Measurements from ENCODE around the gene MAGI1.

The MAGI1 gene

GRCh38 chr3:65807225-65807624 lies 231.5 kb downstream of the MAGI1 start:
- no peaks in the 10 kb centered on the region for H3K79me2 ChIP-seq (ENCODE audit: insufficient read depth, low read length)
- no peaks in the 10 kb centered on the region for H3K27me3 ChIP-seq (ENCODE audit: low read length)
- H3K27ac ChIP-seq (ENCODE audit: low read depth, low read length), result no peak overlapping the region
- H4K20me1 ChIP-seq (ENCODE audit: low read depth, low read length), result no peaks in the 10 kb centered on the region
- no peaks in the 10 kb centered on the region for H3K36me3 ChIP-seq (ENCODE audit: low read length)
- no peaks in the 10 kb centered on the region for H3K9me3 ChIP-seq (ENCODE audit: insufficient read depth, low read length)
- no peaks in the 10 kb centered on the region for H3F3A ChIP-seq (ENCODE audit: insufficient read depth)
- no peaks in the 10 kb centered on the region for H3K9me2 ChIP-seq (replicated peaks; ENCODE audit: insufficient read depth, low read length)
- H2AFZ ChIP-seq (ENCODE audit: low read depth, low read length, severe bottlenecking), result no peak overlapping the region
- H3K9ac ChIP-seq (ENCODE audit: low read length), result no peak overlapping the region
- H3K4me2 ChIP-seq (ENCODE audit: low read depth, low read length, poor library complexity, severe bottlenecking), result no peak overlapping the region
- no peak overlapping the region for H3K4me3 ChIP-seq (ENCODE audit: insufficient read depth, low read length, poor library complexity, severe bottlenecking)
- no peak for TF ChIP-seq EZH2phosphoT487 (conservative IDR thresholded peaks at IDR 0.05; ENCODE audit: low read length)
- no peak for TF ChIP-seq CTCF (IDR thresholded peaks at IDR 0.05; ENCODE audit: insufficient read depth, low read length, poor library complexity, severe bottlenecking)

DNA sequence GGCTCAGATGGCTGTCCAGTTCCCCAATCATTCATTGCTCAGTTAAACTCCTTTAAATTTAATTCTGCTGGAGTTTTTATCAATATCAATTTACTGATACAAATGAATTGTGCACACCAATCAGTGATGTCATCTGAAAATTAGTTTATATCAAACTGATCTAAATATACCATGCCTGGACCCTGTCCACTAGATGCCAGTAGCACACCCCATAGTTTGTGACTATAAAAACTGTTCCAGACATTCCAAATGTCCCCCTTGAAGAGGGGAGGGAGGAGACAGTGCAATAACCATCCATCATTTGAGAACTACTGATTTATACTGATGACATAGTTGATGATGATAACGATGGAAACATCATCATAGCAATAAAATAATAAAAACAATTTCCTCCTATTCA lies 232.1 kb downstream of the MAGI1 start:
- no peaks in the 10 kb centered on the region for H3K36me3 ChIP-seq (ENCODE audit: low read length)
- H4K20me1 ChIP-seq (ENCODE audit: low read depth, low read length), result no peaks in the 10 kb centered on the region
- no peaks in the 10 kb centered on the region for H3F3A ChIP-seq (ENCODE audit: insufficient read depth)
- no peak overlapping the region for H3K9ac ChIP-seq (ENCODE audit: low read length)
- no peak overlapping the region for H3K4me2 ChIP-seq (ENCODE audit: low read depth, low read length, poor library complexity, severe bottlenecking)
- H2AFZ ChIP-seq (ENCODE audit: low read depth, low read length, severe bottlenecking), result no peak overlapping the region
- H3K9me3 ChIP-seq (ENCODE audit: insufficient read depth, low read length), result no peaks in the 10 kb centered on the region
- no peaks in the 10 kb centered on the region for H3K79me2 ChIP-seq (ENCODE audit: insufficient read depth, low read length)
- no peaks in the 10 kb centered on the region for H3K27me3 ChIP-seq (ENCODE audit: low read length)
- no peak overlapping the region for H3K27ac ChIP-seq (ENCODE audit: low read depth, low read length)
- no peaks in the 10 kb centered on the region for H3K9me2 ChIP-seq (replicated peaks; ENCODE audit: insufficient read depth, low read length)
- TF ChIP-seq EZH2phosphoT487 (conservative IDR thresholded peaks at IDR 0.05; ENCODE audit: low read length) (no peak), CTCF (IDR thresholded peaks at IDR 0.05; ENCODE audit: insufficient read depth, low read length, poor library complexity, severe bottlenecking) (no peak)
- H3K4me3 ChIP-seq (ENCODE audit: insufficient read depth, low read length, poor library complexity, severe bottlenecking), result no peak overlapping the region

DNA sequence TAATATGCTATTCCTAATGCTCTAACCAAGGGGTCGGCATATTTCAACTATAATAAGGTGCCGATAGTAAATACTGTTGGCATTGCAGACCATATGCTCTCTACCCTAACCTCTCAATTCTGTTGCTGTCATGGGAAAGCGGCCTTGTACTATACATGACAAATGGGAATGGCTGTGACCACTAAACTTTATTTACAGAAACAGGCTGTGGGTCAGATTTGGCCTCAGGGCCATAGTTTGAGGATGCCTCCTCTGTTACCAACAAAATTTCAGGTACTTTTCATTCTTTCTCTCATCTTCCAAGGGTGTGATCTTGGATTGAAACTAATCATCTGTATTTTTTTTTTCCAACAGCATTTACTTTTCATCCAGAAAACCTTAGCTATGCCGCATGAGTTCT lies 242.0 kb downstream of the MAGI1 start:
- Histone ChIP-seq H3K36me3 (ENCODE audit: low read length) (no peaks in the 10 kb centered on the region), H3K27ac (ENCODE audit: low read depth, low read length) (no peak overlapping the region), H3K27me3 (ENCODE audit: low read length) (no peaks in the 10 kb centered on the region), H4K20me1 (ENCODE audit: low read depth, low read length) (no peaks in the 10 kb centered on the region), H3K9me2 (replicated peaks; ENCODE audit: insufficient read depth, low read length) (no peaks in the 10 kb centered on the region), H3K79me2 (ENCODE audit: insufficient read depth, low read length) (no peaks in the 10 kb centered on the region), H3K4me3 (ENCODE audit: insufficient read depth, low read length, poor library complexity, severe bottlenecking) (no peak overlapping the region), H3K9me3 (ENCODE audit: insufficient read depth, low read length) (no peaks in the 10 kb centered on the region), H2AFZ (ENCODE audit: low read depth, low read length, severe bottlenecking) (no peak overlapping the region), H3K4me2 (ENCODE audit: low read depth, low read length, poor library complexity, severe bottlenecking) (no peak overlapping the region), H3K9ac (ENCODE audit: low read length) (no peak overlapping the region), H3F3A (ENCODE audit: insufficient read depth) (no peaks in the 10 kb centered on the region)
- TF ChIP-seq CTCF (IDR thresholded peaks at IDR 0.05; ENCODE audit: insufficient read depth, low read length, poor library complexity, severe bottlenecking) (no peak), EZH2phosphoT487 (conservative IDR thresholded peaks at IDR 0.05; ENCODE audit: low read length) (no peak)

DNA sequence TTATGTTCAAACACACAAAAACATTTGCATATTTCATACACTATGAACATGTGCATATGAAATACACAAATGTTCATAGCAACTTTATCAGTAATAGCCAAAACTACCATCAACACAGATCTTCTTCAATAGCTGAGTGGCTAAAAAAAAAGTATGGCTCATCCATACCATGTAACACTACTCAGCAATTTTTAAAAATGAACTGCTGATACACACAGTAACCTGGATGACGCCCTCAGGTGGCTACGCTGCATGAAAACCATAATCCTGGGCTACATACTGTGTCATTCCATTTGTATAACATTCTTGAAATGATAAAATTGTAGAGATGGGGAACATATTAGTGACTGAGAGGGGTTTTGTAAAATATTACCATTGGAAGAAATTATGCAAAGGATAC lies 243.6 kb downstream of the MAGI1 start:
- no peak for TF ChIP-seq EZH2phosphoT487 (conservative IDR thresholded peaks at IDR 0.05; ENCODE audit: low read length)
- TF ChIP-seq CTCF (IDR thresholded peaks at IDR 0.05; ENCODE audit: insufficient read depth, low read length, poor library complexity, severe bottlenecking), result no peak
- no peaks in the 10 kb centered on the region for H3K9me2 ChIP-seq (replicated peaks; ENCODE audit: insufficient read depth, low read length)
- no peaks in the 10 kb centered on the region for H3K36me3 ChIP-seq (ENCODE audit: low read length)
- no peaks in the 10 kb centered on the region for H3K79me2 ChIP-seq (ENCODE audit: insufficient read depth, low read length)
- no peak overlapping the region for H3K9ac ChIP-seq (ENCODE audit: low read length)
- no peak overlapping the region for H3K4me3 ChIP-seq (ENCODE audit: insufficient read depth, low read length, poor library complexity, severe bottlenecking)
- H2AFZ ChIP-seq (ENCODE audit: low read depth, low read length, severe bottlenecking), result no peak overlapping the region
- H3K4me2 ChIP-seq (ENCODE audit: low read depth, low read length, poor library complexity, severe bottlenecking), result no peak overlapping the region
- no peak overlapping the region for H3K27ac ChIP-seq (ENCODE audit: low read depth, low read length)
- H3K27me3 ChIP-seq (ENCODE audit: low read length), result no peaks in the 10 kb centered on the region
- H4K20me1 ChIP-seq (ENCODE audit: low read depth, low read length), result no peaks in the 10 kb centered on the region
- no peaks in the 10 kb centered on the region for H3K9me3 ChIP-seq (ENCODE audit: insufficient read depth, low read length)
- H3F3A ChIP-seq (ENCODE audit: insufficient read depth), result no peaks in the 10 kb centered on the region
